ENCODE results near the gene PTDSS2. TPM values are rescaled to one million over a fixed set of nuclear protein-coding genes. Genes with fewer than 3 reads are reported as not detected.
"Not testable (repeated sequence)": the region's sequence is repeated elsewhere in the genome, so short reads cannot be mapped to it uniquely, and the experiment has no call there.

The PTDSS2 gene
- total RNA-seq, 1 experiment from 2014 or later = 37.6 TPM

GRCh38 chr11:420911-421321 lies 29.2 kb upstream of the PTDSS2 start:
- Histone ChIP-seq H3K36me3 (ENCODE audit: insufficient read depth, low read length, poor library complexity, severe bottlenecking) (no peaks in the 10 kb centered on the region), H3K27me3 (replicated peaks; ENCODE audit: insufficient read depth, low read depth, low read length, poor library complexity) (peaks cover 42% of the 10 kb centered on the region), H3K9me3 (ENCODE audit: low read depth, low read length, poor library complexity, severe bottlenecking) (no peaks in the 10 kb centered on the region), H3K4me3 (ENCODE audit: low read depth, low read length, poor library complexity, severe bottlenecking) (no peak overlapping the region), H3K27ac (ENCODE audit: low read depth, low read length, poor library complexity, severe bottlenecking) (no peak overlapping the region), H3K4me1 (ENCODE audit: insufficient read depth, low read length, poor library complexity, severe bottlenecking) (no peaks in the 10 kb centered on the region)
- intact Hi-C loops (cut with micrococcal nuclease; ENCODE audit: unreplicated experiment) = no loop called here
- TF ChIP-seq EZH2 (IDR thresholded peaks at IDR 0.05; ENCODE audit: borderline replicate concordance, low read depth, low read length, poor library complexity, severe bottlenecking) = no peak
- TF ChIP-seq, protein P1, sequence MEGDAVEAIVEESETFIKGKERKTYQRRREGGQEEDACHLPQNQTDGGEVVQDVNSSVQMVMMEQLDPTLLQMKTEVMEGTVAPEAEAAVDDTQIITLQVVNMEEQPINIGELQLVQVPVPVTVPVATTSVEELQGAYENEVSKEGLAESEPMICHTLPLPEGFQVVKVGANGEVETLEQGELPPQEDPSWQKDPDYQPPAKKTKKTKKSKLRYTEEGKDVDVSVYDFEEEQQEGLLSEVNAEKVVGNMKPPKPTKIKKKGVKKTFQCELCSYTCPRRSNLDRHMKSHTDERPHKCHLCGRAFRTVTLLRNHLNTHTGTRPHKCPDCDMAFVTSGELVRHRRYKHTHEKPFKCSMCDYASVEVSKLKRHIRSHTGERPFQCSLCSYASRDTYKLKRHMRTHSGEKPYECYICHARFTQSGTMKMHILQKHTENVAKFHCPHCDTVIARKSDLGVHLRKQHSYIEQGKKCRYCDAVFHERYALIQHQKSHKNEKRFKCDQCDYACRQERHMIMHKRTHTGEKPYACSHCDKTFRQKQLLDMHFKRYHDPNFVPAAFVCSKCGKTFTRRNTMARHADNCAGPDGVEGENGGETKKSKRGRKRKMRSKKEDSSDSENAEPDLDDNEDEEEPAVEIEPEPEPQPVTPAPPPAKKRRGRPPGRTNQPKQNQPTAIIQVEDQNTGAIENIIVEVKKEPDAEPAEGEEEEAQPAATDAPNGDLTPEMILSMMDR (conservative IDR thresholded peaks at IDR 0.05; ENCODE audit: low read depth, low read length) = no peak
- BruUV-seq (replicated peaks) = no TSS peak
- DNase-seq (ENCODE audit: low spot score) = no peak
- ChIA-PET POLR2A (ENCODE audit: low non-redundant PET) (no interaction called here), CTCF (no interaction called here)

- no TSS peak for BruUV-seq (replicated peaks)
- TF ChIP-seq EZH2 (IDR thresholded peaks at IDR 0.05; ENCODE audit: borderline replicate concordance, low read depth, low read length, poor library complexity, severe bottlenecking) = no peak
- TF ChIP-seq, protein P1 (conservative IDR thresholded peaks at IDR 0.05; ENCODE audit: low read depth, low read length) = no peak
- intact Hi-C loops (cut with micrococcal nuclease; ENCODE audit: unreplicated experiment) = no loop called here
- no peaks in the 10 kb centered on the region for H3K4me1 ChIP-seq (ENCODE audit: insufficient read depth, low read length, poor library complexity, severe bottlenecking)
- H3K27me3 ChIP-seq (replicated peaks; ENCODE audit: insufficient read depth, low read depth, low read length, poor library complexity) = peaks cover 29% of the 10 kb centered on the region
- ChIA-PET POLR2A (ENCODE audit: low non-redundant PET) (no interaction called here), CTCF (no interaction called here)
- H3K36me3 ChIP-seq (ENCODE audit: insufficient read depth, low read length, poor library complexity, severe bottlenecking) = no peaks in the 10 kb centered on the region
- H3K9me3 ChIP-seq (ENCODE audit: low read depth, low read length, poor library complexity, severe bottlenecking) = no peaks in the 10 kb centered on the region
- H3K27ac ChIP-seq (ENCODE audit: low read depth, low read length, poor library complexity, severe bottlenecking) = no peak overlapping the region
- H3K4me3 ChIP-seq (ENCODE audit: low read depth, low read length, poor library complexity, severe bottlenecking) = no peak overlapping the region
- no peak for DNase-seq (ENCODE audit: low spot score)
Observed at GRCh38 chr11:422249-422656, 27.8 kb upstream of the PTDSS2 start.

DNA sequence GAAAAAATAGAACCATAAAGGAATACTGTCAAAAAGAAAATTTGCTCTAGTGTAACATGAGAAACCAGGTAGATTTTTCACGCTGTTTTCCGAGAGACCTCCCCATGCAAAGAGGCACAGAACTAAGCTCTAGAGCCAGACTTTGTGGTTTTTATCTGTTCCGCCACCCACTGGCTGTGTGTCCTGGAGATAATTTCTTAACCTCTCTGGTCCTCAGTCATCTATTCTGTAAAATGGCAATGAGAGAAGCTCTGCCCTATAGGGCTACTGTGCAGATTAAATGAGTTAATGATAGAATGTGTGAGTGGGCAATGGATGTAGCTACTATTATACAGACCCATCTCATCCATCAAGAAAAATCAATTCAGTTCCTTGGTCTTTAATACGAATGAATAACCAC lies 25.8 kb upstream of the PTDSS2 start:
- H3K9me3 ChIP-seq (ENCODE audit: low read depth, low read length, poor library complexity, severe bottlenecking) = no peaks in the 10 kb centered on the region
- TF ChIP-seq EZH2 (IDR thresholded peaks at IDR 0.05; ENCODE audit: borderline replicate concordance, low read depth, low read length, poor library complexity, severe bottlenecking) = no peak
- TF ChIP-seq, protein P1 (conservative IDR thresholded peaks at IDR 0.05; ENCODE audit: low read depth, low read length) = no peak
- intact Hi-C loops (cut with micrococcal nuclease; ENCODE audit: unreplicated experiment) = no loop called here
- no peak overlapping the region for H3K4me3 ChIP-seq (ENCODE audit: low read depth, low read length, poor library complexity, severe bottlenecking)
- CTCF ChIA-PET = no interaction called here
- no peak for DNase-seq (ENCODE audit: low spot score)
- peaks cover 13% of the 10 kb centered on the region for H3K27me3 ChIP-seq (replicated peaks; ENCODE audit: insufficient read depth, low read depth, low read length, poor library complexity)
- H3K4me1 ChIP-seq (ENCODE audit: insufficient read depth, low read length, poor library complexity, severe bottlenecking) = no peaks in the 10 kb centered on the region
- BruUV-seq (replicated peaks) = no TSS peak
- POLR2A ChIA-PET (ENCODE audit: low non-redundant PET) = interaction anchor here (0.5 kb wide), 1 partner anchor 9 kb away, joined by 3 read pairs; the partner anchor contains the start of gene SIGIRR
- H3K36me3 ChIP-seq (ENCODE audit: insufficient read depth, low read length, poor library complexity, severe bottlenecking) = no peaks in the 10 kb centered on the region
- no peak overlapping the region for H3K27ac ChIP-seq (ENCODE audit: low read depth, low read length, poor library complexity, severe bottlenecking)

- DNase-seq (ENCODE audit: low spot score); H3K9me3 ChIP-seq (ENCODE audit: low read depth, low read length, poor library complexity, severe bottlenecking); H3K27ac ChIP-seq (ENCODE audit: low read depth, low read length, poor library complexity, severe bottlenecking); H3K4me1 ChIP-seq (ENCODE audit: insufficient read depth, low read length, poor library complexity, severe bottlenecking); H3K4me3 ChIP-seq (ENCODE audit: low read depth, low read length, poor library complexity, severe bottlenecking); H3K36me3 ChIP-seq (ENCODE audit: insufficient read depth, low read length, poor library complexity, severe bottlenecking); BruUV-seq (replicated peaks); intact Hi-C loops (cut with micrococcal nuclease; ENCODE audit: unreplicated experiment); CTCF ChIA-PET: not testable (repeated sequence)
- POLR2A ChIA-PET (ENCODE audit: low non-redundant PET) = interaction anchor here (0.5 kb wide), 1 partner anchor 10 kb away, joined by 3 read pairs; the partner anchor contains the start of gene SIGIRR
- peaks cover 13% of the 10 kb centered on the region for H3K27me3 ChIP-seq (replicated peaks; ENCODE audit: insufficient read depth, low read depth, low read length, poor library complexity)
Observed at GRCh38 chr11:424766-425165, 25.3 kb upstream of the PTDSS2 start.

All from A673 (cell line).